HG02610 (cell line): ENCODE results near the gene CHRNA3.

Source experiments
- ATAC-seq: cut with Tn5 transposase; IDR thresholded peaks from one replicate; pipeline ENCODE4 v1.9.1; 2021; ENCODE audit warnings: mild to moderate bottlenecking, moderate library complexity; ENCODE audit not compliant: unreplicated experiment

Gene CHRNA3

DNA sequence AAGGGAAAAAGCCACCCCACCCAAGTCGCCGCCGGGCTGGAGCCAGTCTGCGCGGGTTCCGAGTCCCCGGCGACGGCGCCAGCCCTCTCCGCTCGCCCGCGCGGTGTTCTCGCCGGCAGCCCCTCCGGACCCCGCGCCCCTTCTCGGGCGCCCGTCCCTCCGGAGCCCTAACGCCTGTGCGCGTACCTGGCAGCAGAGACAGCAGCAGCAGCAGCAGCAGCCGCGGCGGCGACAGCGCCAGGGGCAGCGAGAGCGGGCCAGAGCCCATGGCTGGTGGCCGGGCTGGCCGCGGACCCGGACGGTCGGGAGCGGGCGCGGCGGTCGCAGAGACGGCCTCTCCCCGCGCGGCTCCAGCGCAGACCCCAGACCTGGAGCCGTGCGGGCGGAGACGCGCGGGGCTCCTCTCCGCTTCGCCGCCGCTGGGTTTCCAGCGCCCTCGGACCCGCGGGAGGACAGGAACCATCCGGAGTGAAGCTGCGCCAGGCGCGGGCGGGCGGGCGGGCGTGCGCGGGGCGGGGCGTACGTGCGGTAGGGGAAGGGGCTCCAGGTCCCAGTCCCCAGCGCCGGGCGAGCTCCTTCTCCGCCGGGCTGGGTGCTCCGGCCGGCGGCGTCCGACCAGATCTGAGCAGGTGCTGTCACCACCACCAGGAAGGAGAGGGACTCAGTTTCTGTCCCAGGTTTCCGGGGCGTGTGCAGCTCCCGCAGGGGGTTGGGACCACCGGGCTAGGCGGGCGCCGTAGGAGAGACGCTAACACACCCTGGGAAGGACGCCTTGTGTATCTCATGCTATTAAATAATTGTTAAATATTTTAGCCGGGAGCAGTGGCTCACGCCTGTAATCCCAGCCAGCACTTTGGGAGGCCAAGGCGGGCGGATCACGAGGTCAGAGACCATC, at the start of gene CHRNA3:
Gene CHRNA3, minus strand, starts transcription at position 470 of the 895 bp plus-strand sequence. Its CDS starts 202 bp downstream, at position 268.
- no peak for ATAC-seq

DNA sequence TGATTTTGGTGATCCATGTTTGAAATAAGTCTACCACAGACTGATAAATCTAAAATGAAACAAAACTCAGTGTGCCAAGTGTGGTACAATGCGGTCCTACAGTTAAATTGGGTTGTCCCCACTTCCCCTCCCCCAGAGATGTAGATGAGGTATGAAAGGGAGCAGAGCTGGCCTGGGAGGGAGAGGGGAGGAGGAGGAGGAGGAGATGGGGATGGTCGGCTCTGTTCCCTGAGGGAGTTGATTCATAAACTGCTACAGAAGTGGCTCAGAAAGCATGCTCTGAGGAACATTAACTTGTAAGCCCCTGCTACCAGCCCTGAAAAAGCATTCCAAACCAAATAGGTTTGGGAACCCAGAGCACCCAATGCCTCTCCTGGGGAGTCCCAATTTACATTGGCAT, 48.2 kb upstream of the CHRNA3 start:
- ATAC-seq: no peak

DNA sequence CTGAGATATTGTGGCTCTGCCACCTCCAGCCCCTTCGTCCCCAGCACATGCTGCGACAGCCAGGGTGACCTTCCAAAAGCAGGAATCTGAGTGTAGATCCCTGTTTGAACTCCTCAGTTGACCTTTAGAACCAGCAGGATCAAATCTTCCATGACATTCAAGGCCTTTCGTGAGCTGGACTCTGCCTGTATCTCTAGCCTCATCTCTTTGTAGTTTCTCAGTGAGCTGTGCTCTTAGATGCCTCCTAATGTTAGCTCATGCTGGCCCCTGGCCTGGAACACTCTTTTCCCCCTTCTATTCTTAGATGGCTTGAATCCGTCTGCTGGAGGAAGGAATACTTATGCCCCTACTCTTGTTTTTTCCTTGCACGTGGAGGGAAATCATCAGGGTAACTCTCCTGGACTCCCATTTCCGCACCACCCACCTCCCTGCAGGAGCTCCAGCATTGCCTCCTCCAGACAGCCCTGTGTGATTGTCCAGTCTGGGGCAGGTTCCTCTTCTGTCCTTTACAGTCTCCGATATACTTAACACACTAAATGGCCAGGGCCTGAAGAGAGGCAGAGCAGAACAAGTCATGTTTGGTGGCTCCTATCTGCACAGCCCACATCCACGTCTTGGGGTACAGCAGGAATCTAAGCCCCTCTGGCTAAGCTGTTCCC, 46.9 kb upstream of the CHRNA3 start:
- no peak for ATAC-seq

DNA sequence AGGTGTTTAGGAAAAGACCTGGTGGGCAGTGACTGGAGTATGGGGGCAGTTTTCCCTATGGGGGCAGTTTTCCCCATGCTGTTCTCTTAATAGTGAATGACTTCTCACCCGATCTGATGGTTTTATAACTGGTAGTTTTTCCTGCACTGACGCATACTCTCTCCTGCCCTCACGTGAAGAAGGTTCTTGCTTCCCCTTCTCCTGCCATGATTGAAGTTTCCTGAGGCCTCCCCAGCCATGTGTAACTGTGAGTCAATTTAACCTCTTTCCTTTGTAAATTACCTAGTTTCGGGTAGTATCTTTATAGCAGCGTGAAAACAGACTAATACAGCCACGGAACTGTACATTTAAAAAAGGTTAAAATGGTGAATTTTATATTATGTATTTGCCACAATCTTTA, 45.2 kb upstream of the CHRNA3 start:
- no peak for ATAC-seq

DNA sequence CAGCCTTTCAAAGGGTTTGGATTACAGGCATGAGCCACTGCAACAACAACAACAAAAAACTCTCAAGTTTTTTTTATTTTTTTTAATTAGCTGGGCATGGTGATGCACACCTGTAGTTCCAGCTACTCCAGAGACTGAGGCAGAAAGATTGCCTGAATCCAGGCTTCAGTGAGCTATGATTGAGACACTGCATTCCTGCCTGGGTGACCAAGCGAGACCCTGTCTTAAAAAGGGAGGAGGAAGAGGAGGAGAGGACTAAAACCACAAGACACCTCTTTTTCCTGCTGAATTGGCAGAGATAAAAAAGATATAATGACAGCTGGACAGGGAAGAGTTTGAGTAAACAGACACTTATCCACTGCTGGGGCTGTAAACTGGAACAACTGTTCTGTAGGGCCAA, 42.9 kb upstream of the CHRNA3 start:
- no peak for ATAC-seq

DNA sequence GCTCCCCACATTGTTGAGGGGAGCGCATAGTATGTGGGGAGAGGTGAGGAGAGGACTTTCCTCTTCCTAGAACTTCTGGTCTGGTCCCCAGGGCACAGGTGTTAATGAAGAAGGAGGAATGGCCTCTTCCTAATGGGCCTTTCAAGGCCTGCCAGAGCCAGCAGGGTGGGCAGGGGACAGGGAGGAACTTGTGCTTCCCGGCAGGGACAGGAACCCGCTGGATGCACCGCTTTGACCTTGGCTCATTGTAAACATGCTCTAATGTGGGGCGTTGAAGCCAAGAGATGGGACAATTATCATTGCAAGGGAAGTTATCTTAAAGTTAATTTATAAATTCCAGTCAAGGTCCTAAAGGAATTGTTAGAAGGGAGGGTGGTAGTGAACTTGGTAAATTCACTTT, 41.2 kb upstream of the CHRNA3 start:
- ATAC-seq: no peak

DNA sequence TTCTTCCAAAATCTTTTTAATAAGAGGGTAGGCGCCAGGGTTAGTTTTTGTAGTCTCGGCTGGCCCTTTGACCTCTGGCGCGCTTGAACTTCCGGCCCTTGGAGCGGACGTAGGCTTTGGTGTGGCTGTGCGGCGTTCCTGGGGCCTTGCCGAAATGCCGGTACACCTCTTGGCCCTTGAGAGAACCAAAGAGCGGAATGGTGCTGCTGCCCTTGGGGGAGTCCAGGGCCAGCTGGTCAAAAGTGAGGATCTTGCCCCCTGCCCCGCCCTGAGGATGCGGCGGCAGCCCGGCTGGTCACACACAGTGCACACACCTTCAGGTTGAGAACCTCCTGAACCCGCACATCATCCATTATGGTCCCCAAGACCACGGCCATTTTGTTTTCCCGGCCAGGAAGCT, 40.2 kb upstream of the CHRNA3 start:
- no peak for ATAC-seq

DNA sequence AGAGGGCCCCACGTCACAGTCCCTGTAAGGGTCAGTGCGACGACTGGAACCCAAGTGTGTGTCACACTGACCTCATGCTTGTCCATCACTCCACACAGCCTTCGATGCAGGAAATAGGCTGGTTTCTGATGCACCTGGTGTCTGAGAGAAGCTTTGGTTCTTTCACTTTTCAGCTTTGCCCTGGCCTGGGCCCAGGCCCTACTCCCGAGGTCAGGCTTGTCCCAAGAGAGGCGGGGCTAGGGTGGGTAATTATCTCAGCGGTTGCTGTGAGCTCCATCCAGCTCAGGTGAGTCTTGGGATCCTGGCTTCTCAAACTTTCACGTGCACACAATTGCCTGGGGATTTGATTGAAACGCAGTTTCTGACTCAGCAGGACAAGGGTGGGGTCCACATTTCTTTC, 39.8 kb upstream of the CHRNA3 start:
- no peak for ATAC-seq

DNA sequence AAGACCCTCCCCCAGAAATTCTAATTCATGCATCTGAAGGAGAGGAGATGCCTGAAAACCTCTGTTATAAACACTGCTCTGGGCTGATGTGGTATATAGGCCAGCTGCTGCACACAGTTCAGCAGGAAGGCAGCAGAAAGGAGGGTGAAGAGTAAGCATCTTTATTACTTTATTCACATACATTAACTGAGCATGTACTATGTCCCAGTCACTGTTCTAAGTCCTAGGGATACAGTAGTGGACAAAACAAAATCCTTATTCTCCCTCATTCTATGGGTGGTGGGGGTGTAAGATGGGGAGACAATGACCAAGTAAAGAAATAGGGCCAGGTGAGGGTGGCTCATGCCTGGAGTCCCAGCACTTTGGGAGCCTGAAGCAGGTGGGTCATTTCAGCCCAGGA, 38.0 kb upstream of the CHRNA3 start:
- no peak for ATAC-seq

DNA sequence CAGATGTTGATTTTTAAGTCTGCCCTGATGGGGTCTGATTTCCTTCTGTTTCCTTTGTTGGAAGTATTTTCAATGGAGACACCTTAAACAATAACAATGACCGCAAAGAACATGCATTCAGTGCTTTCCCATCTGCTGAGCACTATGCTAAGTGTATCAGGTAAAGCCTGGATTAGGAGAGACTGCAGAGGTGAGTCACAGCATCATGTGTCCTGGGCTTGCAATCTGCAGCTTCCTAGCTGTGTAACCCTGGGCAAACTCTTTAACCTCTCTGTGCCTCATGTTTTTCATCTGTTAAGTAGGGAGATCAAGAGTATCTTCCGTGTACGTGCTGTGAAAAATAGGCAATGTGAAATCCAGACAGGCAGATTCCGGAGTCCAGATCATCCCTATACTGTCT, 33.5 kb upstream of the CHRNA3 start:
- no peak for ATAC-seq

DNA sequence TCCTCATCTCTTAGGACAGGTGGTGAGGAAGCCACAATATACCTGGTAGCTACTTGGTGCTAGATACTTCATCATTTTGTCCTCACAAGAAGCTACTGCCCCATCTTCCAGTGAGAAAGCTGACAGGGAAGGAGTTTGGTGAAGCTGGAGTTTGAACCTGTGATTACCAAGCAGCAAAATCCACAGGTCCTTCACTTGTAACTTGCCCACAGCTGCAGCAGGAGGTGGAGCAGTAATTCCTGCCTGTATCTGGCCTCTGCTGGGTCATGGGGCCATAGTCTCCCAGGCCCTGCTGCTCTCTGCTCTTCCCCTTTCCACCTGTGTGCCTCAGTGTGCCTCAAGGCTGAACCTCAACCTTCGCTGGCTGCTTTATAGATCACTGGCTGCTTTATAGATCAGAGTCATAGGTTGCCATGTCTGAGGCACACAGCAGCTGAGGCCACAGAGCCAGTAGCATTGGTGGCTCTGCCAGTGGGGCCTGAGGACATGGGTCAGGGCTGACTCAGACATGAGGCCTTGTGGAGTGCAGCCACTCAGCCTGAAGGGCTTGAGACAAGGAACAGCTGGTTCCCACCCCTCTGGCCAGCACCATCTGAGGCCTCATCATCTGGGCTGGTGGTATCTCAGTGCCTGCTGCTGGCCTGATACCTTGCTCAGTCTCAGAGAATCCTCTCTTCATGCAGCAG, 31.3 kb upstream of the CHRNA3 start:
- ATAC-seq: no peak

DNA sequence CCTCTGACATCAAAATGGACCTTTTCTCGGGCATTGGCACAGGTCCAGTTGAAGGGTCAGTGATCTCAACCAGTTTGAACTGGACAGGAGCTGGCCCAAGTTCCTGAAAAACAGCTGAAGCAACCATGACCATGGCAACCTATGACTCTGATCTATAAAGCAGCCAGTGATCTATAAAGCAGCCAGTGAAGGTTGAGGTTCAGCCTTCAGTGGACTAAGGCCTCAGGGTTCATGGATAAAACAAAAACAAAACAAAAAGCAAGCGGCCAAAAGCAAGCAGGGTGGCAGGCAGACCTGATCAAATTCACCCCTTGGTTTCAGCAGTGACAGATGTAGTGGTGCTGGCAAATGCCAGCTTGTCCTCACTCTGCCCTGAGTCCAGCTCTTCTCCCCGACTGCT, 30.2 kb upstream of the CHRNA3 start:
- ATAC-seq: no peak

DNA sequence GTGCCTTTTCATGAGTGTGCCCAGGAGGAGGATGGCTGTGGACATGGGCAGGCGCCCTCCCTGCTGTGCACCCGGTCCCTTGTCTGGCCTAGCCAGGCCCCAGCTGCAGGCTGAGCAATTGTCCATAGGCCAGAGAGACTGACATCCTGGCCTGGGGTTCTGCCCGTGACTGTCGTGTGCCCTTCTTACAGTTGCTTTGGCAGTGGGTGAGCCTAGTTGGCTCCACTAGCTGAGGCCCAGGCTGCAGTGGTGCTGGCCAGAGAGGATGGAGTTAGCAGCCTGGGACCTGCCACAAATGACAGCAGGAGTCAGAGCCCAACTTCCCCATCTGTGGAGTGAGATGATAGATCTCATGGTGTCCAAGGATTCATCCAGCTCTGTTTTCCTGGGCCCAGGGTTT, 29.2 kb upstream of the CHRNA3 start:
- ATAC-seq: no peak

DNA sequence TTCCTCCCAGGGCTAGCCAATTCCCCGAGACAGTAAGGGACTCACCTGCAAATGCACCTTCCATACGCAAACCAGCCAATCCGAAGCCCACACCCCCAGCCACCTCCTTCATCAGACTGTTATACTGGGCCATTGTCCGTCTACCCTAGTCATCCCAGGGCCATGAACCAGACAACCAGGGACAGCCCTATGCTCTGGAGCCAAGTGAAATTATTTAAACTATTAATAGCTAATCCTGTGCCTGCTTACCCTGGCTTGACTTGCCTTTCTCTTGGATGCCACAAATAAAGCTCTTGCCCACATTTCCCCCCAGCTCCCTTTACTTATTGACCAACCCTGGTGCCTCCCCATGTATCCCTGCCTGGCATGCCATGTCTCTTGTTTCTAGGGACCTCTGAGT, 24.2 kb upstream of the CHRNA3 start:
- ATAC-seq: no peak

DNA sequence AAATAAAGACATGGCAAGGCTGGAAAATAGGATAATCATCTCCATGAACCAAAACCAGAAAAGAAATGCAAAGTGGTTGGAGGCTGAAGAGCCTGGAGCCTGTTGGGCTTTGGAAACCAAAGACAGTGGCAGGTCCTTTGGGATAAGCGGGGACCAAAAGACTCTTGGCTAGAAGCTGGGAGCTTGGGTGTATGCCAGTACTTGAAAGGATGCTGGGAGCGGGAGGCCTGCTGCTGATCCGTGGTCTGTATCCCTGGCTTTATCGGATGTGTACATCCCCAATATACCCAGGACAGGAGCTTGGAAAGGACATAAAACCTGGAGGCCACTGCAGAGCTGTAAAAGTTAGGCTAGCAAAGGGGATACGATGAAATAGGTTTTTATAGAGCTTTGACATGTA, 21.5 kb upstream of the CHRNA3 start:
- no peak for ATAC-seq

DNA sequence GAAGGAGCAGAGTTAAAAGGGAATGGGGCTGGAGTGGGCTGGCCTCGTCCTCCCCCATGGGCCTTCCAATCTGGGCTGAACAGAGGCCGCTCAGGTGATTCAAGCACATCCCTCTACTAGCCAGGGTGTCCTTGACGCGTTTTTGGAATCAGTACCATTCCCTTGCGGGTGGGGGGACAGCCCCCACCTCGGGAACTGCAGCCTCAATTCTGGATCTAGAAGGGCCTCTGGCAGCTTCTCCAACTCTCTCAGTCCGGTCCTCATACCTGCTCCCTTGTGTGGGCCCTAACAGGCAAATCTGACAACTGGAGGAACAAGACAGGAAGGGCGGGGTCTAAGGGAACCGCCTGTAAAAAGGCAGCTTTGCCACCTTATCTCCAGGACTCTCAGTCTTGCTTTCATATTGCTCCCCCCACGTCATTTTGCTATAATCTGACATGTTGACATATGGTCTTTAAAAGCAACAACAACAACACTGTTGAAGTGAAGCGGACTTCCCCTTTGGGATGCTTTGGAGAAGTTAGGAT, 21.0 kb upstream of the CHRNA3 start:
- no peak for ATAC-seq

DNA sequence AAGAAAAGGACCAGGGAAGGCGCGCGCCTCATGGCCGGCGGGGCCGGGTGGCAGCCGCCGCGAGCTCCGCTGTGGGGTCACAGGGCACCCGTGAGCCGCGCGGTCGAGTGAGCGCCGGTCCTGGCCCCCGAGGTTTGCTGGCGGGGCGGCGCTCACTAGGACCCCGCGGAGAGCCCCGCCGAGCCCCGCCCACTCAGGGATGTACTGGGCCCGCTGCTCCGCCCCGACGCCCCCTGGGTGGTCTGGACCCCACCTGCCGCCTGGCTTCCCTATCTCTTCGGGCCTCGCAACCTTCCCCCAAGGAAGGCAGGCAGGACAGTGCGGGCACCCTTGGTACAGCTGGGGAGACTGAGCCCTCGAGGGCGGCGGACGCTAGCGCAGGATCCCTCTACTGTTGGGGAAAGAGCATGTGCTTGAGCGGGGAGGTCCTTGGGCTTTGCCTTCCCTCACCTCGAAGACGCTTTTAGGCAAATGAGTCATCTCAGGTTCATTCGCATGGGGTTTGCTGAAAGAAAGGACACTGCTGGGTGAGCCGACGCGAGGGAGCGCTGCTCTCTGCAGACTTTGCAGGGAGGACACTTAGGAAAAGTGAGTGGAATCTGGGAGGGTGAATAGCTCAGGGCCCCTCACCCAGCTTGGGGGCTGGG, 20.4 kb upstream of the CHRNA3 start, which contains the start of gene CHRNB4:
Gene CHRNB4, minus strand, starts transcription at position 109 of the 647 bp plus-strand sequence. Its CDS starts 77 bp downstream, at position 32.
- ATAC-seq: no peak

DNA sequence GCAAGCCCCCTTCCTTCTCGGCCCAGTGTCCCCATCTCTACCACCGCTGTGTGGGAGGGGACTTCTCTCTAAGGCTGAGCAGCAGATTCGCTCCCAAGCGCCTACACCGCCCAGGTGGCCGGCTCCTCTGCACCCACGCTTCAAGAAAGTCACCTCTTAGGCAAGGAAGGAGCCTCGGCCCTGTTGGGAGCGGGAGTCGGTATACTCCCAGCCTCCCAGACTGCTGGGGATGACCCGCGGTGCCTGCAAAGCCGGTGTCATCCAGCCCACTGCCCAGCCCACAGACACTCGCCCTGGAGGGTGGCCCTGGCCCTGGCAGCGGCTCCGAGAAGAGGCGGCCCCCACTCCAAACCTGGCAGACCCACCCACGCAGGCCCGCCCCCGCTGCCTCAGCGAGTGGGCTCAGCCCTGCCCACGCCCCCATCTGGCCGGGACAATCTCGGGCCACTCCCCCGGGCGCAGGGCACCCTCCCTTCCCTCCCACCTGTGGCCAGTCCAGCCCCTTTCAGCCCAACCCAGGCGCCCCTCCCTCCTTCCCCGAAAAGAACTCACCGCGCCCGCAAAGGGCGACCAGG, 19.8 kb upstream of the CHRNA3 start:
- ATAC-seq: no peak

DNA sequence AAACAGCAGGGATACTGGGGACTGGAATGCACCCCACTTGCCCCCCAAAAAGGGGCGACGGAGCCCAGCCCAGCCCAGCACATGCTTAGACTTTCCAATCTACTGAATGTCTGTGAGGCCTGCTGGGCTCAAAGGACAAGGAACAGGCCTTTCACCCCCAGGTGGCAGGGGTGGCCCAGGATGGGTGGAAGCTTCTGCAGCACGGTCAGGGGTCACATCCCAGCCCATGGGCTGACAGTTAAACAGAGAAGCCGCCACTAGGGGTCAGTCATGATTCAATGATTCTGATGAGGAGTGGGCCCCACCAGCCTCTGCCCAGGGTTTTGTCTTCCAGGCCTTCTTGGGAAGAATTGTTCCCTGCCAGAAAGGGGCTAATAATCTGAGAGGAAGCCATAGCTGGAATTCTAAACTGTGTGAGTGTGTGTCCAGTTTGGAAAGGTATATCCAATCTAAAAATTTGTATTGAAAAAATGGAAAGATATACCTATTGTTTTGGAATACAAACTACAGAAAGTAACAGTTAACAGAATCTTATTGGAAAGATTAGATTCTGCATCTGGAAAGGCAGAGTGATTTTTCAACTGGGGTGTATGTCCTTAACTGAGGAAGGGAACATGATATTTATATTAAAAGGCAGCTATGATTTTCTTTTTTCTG, 18.0 kb upstream of the CHRNA3 start:
- no peak for ATAC-seq

DNA sequence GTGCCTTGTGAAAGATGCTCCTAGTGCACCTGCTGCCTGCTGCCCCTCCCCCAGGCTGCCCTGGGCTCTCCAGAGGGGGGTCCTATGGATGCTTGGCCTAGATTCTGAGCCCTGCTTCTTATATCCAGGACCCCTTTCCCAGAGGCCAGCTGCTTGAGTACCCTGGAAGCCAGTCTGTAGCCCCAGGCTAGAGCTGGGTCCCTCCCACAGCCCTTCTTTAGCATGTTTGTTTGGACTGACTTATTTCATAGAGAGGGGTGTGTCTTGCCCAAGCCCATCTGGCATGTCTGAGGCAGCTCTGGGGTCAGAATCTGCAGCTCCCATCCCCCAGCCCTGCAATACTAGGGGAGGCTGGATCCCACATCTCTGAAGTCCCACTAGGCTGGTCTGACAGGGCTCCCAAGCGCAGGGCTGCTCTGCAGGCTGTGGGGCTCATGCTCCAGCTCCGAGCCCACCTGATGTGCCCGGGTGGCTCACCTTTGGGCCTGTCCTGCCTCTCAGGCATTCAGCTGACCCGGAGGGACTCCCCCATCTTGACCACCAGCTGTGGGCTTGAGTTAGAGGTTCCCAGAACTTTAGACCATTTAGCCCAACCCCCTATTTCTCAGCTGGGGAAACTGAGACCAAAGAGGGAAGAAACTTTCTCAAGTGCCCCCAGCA, 17.1 kb upstream of the CHRNA3 start:
- no peak for ATAC-seq
